Transverse colon (tissue), 4 donors: ENCODE data around the gene SLC3A2. TPM values are rescaled to one million over a fixed set of nuclear protein-coding genes. Genes with fewer than 3 reads are reported as not detected.

Experiments
- DNase-seq: peaks from one replicate; pipeline ENCODE4 v3.0.0-alpha.2; 2019
- H3K27ac ChIP-seq, 4 donors: fragments of 200-600 bp; sonication (generic); 2 replicates each; pipeline ENCODE4 v1.5.1; 2016 to 2018; ENCODE audit warnings: inconsistent platforms in 4 of 4
- H3K27me3 ChIP-seq: fragments of 200-600 bp; sonication (generic); 2 replicates; pipeline ENCODE4 v1.5.1; 2017; ENCODE audit warnings: inconsistent platforms
- H3K36me3 ChIP-seq, 4 donors: fragments of 200-600 bp; sonication (generic); 2 replicates each; pipeline ENCODE4 v1.5.1; 2017 to 2019; ENCODE audit warnings: inconsistent platforms in 4 of 4
- H3K4me1 ChIP-seq, 4 donors: fragments of 200-600 bp; sonication (generic); 2 replicates each; pipeline ENCODE4 v1.5.1; 2017 to 2020; ENCODE audit warnings: inconsistent platforms in 4 of 4
- H3K4me3 ChIP-seq, 4 donors: fragments of 200-600 bp; sonication (generic); 1 replicate in 1 of 4; 2 replicates in 3 of 4; pipeline versions ENCODE4 v1.5.1 to v1.6.1; 2017 to 2019; ENCODE audit warnings: inconsistent platforms in 4 of 4
- H3K9me3 ChIP-seq, 2 donors: fragments of 200-600 bp; sonication (generic); 2 replicates each; pipeline ENCODE4 v1.5.1; 2017 to 2019; ENCODE audit warnings: inconsistent platforms in 2 of 2
- CTCF ChIP-seq, 5 experiments: fragments of 200-600 bp in 3 of 5; fragments of 450-650 bp in 2 of 5; sonication (generic) in 3 of 5; IDR thresholded peaks; 1 replicate in 2 of 5; 2 replicates in 3 of 5; pipeline ENCODE4 v1.5.1; 2016 to 2017; ENCODE audit warnings: antibody characterized with exemption in 5 of 5, inconsistent platforms in 3 of 5, mild to moderate bottlenecking in 2 of 5, moderate library complexity in 1 of 5
- EP300 ChIP-seq: sonication (generic); formaldehyde crosslinking; IDR thresholded peaks from one replicate; pipeline ENCODE4 v1.6.1; 2017; ENCODE audit warnings: antibody characterized with exemption, low read depth
- POLR2A ChIP-seq: fragments of 450-650 bp; IDR thresholded peaks from one replicate; pipeline ENCODE4 v1.6.1; 2016; ENCODE audit warnings: antibody characterized with exemption, mild to moderate bottlenecking, moderate library complexity
- POLR2AphosphoS5 ChIP-seq, 3 donors: sonication (generic); formaldehyde crosslinking; IDR thresholded peaks; one replicate each; pipeline ENCODE4 v1.6.1; 2016; ENCODE audit warnings: antibody characterized with exemption in 3 of 3
- WGBS, 2 donors: methylation state at CpG; one replicate each; pipeline ENCODE4 v1.1.5; 2018; ENCODE audit warnings: low coverage in 1 of 2; 5-methylcytosine and 5-hydroxymethylcytosine counted together
- in situ Hi-C, 4 donors: fragments of 200-750 bp; cut with MboI; loops; one replicate each; pipeline versions ENCODE4 v1.15.0 to v1.15.1; 2017; ENCODE audit warnings: low sequenced_read_pairs in 3 of 4, low pct_ligation_motif_present in 1 of 4, low pct_unique_long_range_greater_than_20kb in 1 of 4
- intact Hi-C: fragments of 100-400 bp; cut with DNase I; formaldehyde crosslinking; loops from one replicate; pipeline ENCODE4 v1.15.1; 2023; ENCODE audit warnings: low total_unique reads
- total RNA-seq, 4 donors: library from RNA; depleted of rRNA; stranded (reverse); fragments of >200 nt; gene quantifications; one replicate each; pipeline ENCODE4 v1.1.0, GENCODE V29; 2016

Gene SLC3A2
- total RNA-seq, 4 donors from 2014 or later = 32.4 to 163 (median 129) TPM

GRCh38 chr11:62918531-62918930, 37.8 kb downstream of the SLC3A2 start:
- intact Hi-C loops = no loop called here
- in situ Hi-C loops = loop anchor here in 3 of 4 donors (10.0 to 25.0 kb wide), 2 partner anchors 86 to 294 kb away; no protein-coding TSS in a partner anchor
- H3K4me1 ChIP-seq = peaks cover 3 to 17% (median 10%) of the 10 kb centered on the region in 4 donors
- H3K36me3 ChIP-seq = no peaks in the 10 kb centered on the region
- peaks cover 21% of the 10 kb centered on the region for H3K27me3 ChIP-seq
- WGBS, 2 donors = 40 to 58% methylated on average over 1 to 5 of the region's 5 CpGs
- no peaks in the 10 kb centered on the region for H3K9me3 ChIP-seq
- no peak overlapping the region for H3K27ac ChIP-seq
- DNase-seq = no peak
- no peak for TF ChIP-seq CTCF (IDR thresholded peaks at IDR 0.05)
- no peak for TF ChIP-seq EP300
- no peak for TF ChIP-seq POLR2AphosphoS5 (IDR thresholded peaks at IDR 0.05)
- TF ChIP-seq POLR2A = no peak
- no peak overlapping the region for H3K4me3 ChIP-seq

- WGBS, 2 donors = 89 to 96% methylated on average over 7 to 10 of the region's 10 CpGs
Measured at GRCh38 chr11:62919476-62919875, 38.8 kb downstream of the SLC3A2 start.

GRCh38 chr11:62919898-62920640, 39.4 kb downstream of the SLC3A2 start:
- in situ Hi-C loops = loop anchor here in 3 of 4 donors (10.0 to 25.0 kb wide), 2 partner anchors 85 to 292 kb away; no protein-coding TSS in a partner anchor
- intact Hi-C loops = no loop called here
- TF ChIP-seq CTCF (IDR thresholded peaks at IDR 0.05) (no peak), POLR2A (no peak), EP300 (no peak), POLR2AphosphoS5 (IDR thresholded peaks at IDR 0.05) (no peak)
- Histone ChIP-seq H3K27ac (no peak overlapping the region), H3K27me3 (peaks cover 37% of the 10 kb centered on the region), H3K9me3 (no peaks in the 10 kb centered on the region), H3K4me1 (peaks cover 5 to 22% (median 17%) of the 10 kb centered on the region in 4 donors), H3K36me3 (no peaks in the 10 kb centered on the region), H3K4me3 (no peak overlapping the region)
- DNase-seq = no peak
- 75% methylated on average over 11 of the region's 11 CpGs; no CpG with 5 or more reads in 1 of the 2 donors for WGBS, 2 donors

More at GRCh38 chr11:62919476-62919875, 38.8 kb downstream of the SLC3A2 start:
- Histone ChIP-seq H3K27ac (no peak overlapping the region), H3K4me1 (peaks cover 5 to 22% (median 17%) of the 10 kb centered on the region in 4 donors), H3K9me3 (no peaks in the 10 kb centered on the region), H3K4me3 (no peak overlapping the region), H3K27me3 (peaks cover 31% of the 10 kb centered on the region), H3K36me3 (no peaks in the 10 kb centered on the region)
- intact Hi-C loops = no loop called here
- in situ Hi-C loops = loop anchor here in 3 of 4 donors (10.0 to 25.0 kb wide), 2 partner anchors 85 to 293 kb away; no protein-coding TSS in a partner anchor
- TF ChIP-seq EP300 (no peak), POLR2AphosphoS5 (IDR thresholded peaks at IDR 0.05) (no peak), POLR2A (no peak), CTCF (IDR thresholded peaks at IDR 0.05) (no peak)
- no peak for DNase-seq

GRCh38 chr11:62921201-62921572, 40.5 kb downstream of the SLC3A2 start, which contains the start of gene CHRM1:
CHRM1 (minus strand) TSS chr11:62921363; CDS start chr11:62911100, 10,263 bp downstream.
- WGBS, 2 donors = 36% methylated on average over 9 of the region's 9 CpGs; no CpG with 5 or more reads in 1 of the 2 donors
- Histone ChIP-seq H3K36me3 (no peaks in the 10 kb centered on the region), H3K9me3 (no peaks in the 10 kb centered on the region), H3K27me3 (peaks cover 48% of the 10 kb centered on the region), H3K4me3 (peak within 1 kb of the TSS in 2 of 4 donors; percentile 24 to 37), H3K27ac (no peak within 1 kb of the TSS), H3K4me1 (peaks cover 5 to 30% (median 24%) of the 10 kb centered on the region in 4 donors)
- intact Hi-C loops = no loop called here
- TF ChIP-seq POLR2A = no peak
- TF ChIP-seq CTCF (IDR thresholded peaks at IDR 0.05) = no peak
- TF ChIP-seq EP300 = no peak
- in situ Hi-C loops = loop anchor here in 3 of 4 donors (25.0 kb wide), 1 partner anchor 291 kb away; no protein-coding TSS in a partner anchor
- DNase-seq = peak; percentile 22
